ENCODE data around the gene HSD17B1.

DNA sequence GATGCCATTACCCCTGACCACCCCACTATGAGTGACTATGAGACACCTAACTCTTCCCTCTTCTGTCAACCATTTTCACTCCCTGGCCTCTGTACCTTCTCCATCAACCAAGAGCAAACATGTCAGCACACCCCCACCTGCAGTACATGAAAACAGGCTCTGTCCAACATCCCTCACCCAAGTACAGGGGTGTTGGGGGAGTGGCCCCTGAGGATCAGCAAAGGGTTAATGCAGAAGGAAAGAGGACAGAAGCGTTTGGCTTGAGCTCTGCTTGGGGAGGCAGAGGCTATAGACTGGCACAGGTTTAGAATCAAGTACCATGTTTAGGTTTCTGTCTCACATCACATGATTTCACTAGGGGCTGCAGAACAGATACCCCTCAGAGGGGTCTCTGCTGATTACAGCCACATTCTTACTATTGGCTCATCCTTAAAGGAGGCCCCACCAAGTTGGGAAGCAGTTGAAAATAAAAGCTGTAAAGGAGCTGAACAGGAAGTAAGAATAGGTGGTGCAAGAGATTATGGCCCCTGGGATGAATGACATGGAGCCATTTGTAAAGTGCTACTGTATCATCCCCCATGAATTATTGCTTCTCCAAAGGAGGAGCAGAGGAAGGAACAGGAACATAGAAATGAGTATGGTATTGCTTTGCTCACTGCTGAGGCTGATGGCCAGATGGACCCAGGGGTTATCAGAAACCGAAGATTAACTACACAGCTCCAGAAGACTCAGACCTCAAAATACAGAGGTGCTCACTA lies 27.2 kb downstream of the HSD17B1 start:
- TF ChIP-seq POLR2A (IDR thresholded peaks at IDR 0.05; ENCODE audit: low read depth, low read length), result no peak
- TF ChIP-seq FOS (IDR thresholded peaks at IDR 0.05; ENCODE audit: borderline replicate concordance, insufficient read depth, low read length), result no peak
- TF ChIP-seq, protein P1, sequence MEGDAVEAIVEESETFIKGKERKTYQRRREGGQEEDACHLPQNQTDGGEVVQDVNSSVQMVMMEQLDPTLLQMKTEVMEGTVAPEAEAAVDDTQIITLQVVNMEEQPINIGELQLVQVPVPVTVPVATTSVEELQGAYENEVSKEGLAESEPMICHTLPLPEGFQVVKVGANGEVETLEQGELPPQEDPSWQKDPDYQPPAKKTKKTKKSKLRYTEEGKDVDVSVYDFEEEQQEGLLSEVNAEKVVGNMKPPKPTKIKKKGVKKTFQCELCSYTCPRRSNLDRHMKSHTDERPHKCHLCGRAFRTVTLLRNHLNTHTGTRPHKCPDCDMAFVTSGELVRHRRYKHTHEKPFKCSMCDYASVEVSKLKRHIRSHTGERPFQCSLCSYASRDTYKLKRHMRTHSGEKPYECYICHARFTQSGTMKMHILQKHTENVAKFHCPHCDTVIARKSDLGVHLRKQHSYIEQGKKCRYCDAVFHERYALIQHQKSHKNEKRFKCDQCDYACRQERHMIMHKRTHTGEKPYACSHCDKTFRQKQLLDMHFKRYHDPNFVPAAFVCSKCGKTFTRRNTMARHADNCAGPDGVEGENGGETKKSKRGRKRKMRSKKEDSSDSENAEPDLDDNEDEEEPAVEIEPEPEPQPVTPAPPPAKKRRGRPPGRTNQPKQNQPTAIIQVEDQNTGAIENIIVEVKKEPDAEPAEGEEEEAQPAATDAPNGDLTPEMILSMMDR (IDR thresholded peaks at IDR 0.05; ENCODE audit: extremely low read depth in 1 of 2, insufficient read depth in 1 of 2, low read depth in 1 of 2, low read length in 2 of 2), result no peak
- TF ChIP-seq, protein P2, sequence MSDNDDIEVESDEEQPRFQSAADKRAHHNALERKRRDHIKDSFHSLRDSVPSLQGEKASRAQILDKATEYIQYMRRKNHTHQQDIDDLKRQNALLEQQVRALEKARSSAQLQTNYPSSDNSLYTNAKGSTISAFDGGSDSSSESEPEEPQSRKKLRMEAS (IDR thresholded peaks at IDR 0.05; ENCODE audit: insufficient read depth, insufficient read length), result no peak
- no peak for TF ChIP-seq EZH2 (IDR thresholded peaks at IDR 0.05; ENCODE audit: borderline replicate concordance, low read depth, low read length, severe bottlenecking)
- no peak for TF ChIP-seq JUN (IDR thresholded peaks at IDR 0.05; ENCODE audit: borderline replicate concordance, insufficient read depth, insufficient read length, low read depth)
- TF ChIP-seq POLR2AphosphoS5 (IDR thresholded peaks at IDR 0.05; ENCODE audit: insufficient read depth, low read depth, low read length), result no peak
